Fibroblast of skin of right biceps (primary cell): Measurements from ENCODE around the gene XCL2.

Experiments
- DNase-seq: peaks from one replicate; pipeline ENCODE4 v3.0.0-alpha.2; 2013

The XCL2 gene

DNA sequence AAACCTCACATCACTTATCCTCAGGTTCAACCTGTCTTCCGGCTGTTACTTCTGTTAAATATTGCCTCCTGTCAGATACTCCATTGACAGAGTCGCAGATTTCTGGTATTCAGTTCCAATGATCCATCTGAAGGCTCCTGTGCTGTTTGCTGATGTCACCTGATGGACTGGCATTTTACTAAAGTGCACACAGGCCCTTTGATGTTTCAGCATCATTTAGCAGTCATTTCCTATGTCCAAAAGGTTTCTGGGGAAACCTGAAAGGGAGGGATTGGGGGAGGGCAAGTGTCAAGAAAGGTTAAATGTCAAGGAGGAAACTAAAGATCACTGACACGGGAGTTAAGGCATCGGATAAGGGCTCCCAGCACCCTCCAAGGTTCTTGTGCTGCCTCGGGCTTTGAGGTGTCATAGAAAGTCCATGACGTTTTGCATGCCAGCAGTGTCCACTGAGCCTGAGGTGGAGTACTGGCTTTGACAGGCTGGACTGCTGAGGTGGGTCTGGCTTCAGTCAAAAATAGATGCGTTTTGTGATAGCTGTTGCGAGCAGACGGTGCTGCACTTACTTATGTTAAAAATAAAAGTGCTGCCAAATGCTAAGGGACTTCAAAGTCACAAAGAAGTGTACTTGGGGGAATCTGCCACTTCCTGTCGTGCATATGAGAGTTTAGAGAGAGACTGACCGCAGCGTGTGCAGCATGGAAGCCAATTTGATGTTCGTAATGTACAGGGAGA is 30.8 kb downstream of the XCL2 start:
- no peak for DNase-seq

GRCh38 chr1:168509875-168510791 is 33.7 kb downstream of the XCL2 start:
- DNase-seq = no peak

DNA sequence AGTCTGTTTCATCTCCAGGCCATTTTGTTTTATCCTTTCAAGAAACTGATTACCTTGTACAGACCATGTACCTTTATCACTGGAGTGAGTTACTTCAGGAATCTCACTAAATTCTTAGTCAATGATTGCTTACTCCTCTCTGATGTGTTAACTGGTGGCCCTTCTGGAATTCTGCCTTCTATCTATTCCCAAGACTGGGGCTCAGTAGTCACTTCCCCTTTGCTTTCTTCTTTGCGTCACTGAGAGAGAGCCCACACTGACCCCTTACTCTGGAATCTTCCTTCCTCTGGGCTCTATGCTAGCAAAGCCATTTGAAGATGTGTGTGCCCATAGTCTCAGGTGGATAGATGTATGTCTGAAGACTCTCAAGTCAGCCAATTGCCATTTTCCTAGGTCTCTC is 34.6 kb downstream of the XCL2 start:
- DNase-seq = no peak

- DNase-seq = no peak
These were observed 36.0 kb downstream of the XCL2 start for GRCh38 chr1:168507828-168508227.

DNA sequence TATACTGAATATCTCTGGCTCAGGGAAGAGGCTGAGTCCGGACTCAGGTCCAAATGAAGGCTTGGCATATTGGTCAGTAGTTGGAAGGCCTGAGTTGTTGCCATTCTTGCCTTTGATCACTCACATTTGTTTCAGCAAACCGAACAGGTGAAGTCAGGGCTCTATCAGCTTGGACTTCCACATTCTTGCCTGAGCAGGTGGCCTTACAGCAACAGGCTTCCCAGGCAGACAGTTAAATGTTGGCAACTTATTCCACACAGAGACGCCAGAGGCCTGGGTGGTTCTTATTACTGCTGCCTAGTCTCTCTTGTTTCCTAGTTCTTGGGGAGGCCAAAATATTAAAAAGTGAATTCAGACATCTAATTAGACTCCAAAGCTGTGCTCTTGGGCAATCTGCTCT is 36.6 kb downstream of the XCL2 start:
- DNase-seq = no peak

DNA sequence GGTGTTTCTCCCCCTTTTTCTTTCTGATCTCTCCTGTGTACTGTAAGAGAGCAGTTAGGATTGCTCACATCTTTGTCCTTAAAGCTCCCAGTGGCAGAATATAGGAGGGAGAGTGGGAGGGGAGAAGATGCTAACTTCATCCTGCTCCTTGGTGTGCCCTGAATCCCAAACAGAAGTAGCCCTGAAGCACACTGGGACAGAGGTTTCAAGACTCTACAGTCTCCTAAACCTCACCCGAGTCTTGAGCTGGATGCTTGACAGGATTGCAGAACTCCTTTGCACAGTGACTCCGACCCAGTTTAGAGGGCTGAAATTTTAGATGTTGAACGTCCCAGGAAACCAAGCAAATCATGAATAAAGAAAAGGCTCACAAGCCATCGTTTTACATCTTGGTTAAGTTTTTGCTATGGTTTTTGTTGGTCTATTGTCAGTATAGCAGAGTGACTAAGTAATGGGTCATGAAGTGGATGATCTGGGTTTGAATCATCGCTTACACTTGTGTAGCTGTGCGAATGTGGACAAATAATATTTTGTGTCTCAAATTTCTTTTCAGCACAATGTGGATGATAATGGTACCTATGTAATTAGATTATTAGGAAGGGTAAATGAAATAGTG is 37.5 kb downstream of the XCL2 start:
- peak; percentile 70 for DNase-seq

DNA sequence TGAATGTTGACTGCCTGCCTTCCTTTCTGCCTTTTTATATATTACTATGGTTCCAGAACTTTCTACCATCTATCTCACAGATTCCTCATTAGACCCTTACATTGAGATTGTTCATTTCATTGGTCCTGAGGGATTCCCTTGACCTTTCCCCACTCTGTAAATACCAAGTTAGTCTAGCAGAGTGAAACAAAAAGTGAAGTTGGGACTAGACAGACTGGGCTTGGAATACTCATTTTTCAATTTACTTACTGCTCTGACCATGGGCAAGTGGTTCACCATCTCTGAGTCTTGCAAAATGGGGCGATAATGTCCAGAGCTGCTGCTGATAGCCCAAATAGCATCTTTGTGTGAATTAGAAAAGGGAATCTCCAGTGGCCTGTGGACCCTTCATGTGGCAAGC is 38.8 kb downstream of the XCL2 start:
- no peak for DNase-seq

DNA sequence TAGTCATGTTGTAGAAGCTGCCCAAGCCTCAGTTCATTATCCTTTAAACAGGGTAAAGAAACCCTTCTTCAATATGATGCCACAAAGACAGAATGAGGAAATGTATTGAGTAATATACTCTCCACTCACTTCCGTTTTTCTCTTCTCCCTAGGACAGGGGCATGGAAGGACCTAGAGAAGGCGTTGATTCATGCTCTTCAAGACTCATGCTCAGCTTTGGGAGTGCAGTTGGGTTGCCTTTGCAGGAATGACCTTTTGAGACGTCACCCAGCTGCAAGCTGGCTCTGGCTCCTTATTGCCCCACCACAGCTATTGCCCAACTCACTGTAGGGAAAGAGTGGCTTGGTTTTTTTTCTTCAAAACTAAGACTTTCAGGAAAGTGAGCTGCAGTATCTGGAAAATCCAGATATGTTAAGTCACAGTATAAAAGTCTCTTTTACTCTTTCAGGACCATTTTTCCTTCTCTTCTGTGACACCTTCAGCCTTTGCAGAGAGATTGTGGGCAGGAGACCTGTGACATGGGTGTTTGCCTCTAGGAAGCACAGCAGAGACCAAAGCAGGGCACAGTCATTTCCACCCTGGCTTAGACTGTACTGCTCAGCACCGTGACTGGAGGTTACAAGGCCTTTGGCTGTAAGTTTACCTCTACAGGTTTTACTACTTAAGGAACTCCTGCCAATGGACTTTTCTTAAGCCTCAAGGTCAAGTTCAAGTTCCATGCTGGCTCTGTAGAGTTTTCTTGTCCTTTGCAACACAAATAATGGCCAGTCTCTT is 39.5 kb downstream of the XCL2 start:
- peak; percentile 18 for DNase-seq

DNA sequence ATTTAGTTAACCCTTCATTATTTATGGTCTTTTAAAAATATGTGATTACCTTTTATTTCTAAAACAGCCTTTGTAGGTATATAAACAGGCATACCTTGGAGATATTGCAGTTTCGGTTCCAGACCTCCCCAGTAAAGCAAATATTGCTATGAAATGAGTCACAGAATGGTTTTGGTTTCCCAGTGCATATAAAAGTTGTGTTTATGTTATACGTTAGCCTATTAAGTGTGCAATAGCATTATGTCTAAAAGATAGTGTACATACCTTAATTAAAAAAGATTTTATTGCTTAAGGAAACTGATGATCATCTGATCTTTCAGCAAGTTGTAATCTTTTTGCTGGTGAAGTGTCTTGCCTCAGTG is 44.1 kb downstream of the XCL2 start:
- no peak for DNase-seq

DNA sequence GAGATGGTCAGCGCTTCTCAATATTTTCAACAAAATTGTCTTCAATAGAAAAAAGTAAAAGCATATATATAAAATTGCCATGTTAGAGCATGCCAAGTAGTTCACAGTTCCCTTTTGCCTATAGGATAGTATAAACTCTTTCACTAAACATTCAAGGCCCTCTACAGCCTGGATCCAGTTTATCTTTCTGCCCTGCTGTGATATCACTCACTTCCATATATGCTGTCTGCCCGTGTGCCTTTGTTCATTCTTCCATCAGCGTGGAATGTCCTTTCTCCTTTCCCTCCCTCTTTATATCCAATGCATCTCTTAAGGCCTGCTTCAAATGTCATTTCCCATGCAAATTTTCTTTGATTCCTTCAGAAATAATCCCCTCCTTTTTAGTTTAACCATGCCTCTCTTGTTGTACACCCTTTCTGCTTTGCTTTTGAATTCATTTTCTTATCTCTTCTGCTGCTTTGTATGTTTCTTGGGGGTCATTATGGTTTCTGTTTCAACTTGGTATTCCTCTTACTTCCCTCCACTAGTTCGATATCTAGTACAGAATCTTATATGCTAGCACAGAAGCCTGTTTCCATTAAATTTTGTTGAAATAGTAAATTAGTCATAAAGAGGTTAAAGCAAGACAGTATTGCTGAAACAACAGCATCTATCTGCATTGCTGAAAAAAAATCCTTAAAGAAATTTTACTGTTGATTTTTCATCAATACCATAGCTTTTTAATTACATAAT is 44.7 kb downstream of the XCL2 start:
- DNase-seq = no peak

DNA sequence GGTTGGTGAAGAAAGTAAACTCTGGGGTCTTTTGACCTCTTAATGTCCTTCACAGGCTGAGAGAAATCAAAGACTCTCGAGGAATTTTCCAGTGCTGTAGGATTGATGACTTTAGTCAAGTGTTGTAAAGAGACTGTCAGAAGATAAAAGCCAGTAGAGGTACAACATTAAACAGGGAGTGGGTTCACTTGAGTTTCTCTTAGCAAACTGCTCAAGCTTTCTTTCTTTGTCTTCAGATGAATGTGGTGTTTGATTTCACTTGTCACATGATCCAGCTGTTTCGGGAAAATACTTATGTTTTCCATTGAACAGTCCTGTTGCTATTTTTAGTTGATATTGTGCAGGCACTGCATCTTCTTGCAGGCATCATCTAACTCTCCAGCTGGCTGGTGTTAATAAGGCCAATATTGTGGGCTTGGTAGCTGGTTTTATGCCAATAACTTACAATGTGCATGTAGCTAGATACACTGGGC is 45.6 kb downstream of the XCL2 start:
- peak; percentile 32 for DNase-seq

GRCh38 chr1:168497376-168497950 is 46.3 kb downstream of the XCL2 start:
- DNase-seq = no peak

GRCh38 chr1:168491527-168492164 is 52.2 kb downstream of the XCL2 start:
- no peak for DNase-seq
